Right lobe of liver (tissue), 6 donors: ENCODE measurements around the gene MYNN. TPM values are rescaled to one million over a fixed set of nuclear protein-coding genes. Genes with fewer than 3 reads are reported as not detected.
A peak's percentile ranks its signal among the peaks of the same experiment; 100 is the strongest.

Experiments
- ATAC-seq, 4 donors: fragments of 200-7000 bp; cut with Tn5 transposase; one replicate each; pipeline ENCODE4 v1.9.1; 2020; ENCODE audit warnings: mild to moderate bottlenecking in 4 of 4, moderate library complexity in 4 of 4
- DNase-seq, 3 donors: peaks; one replicate each; pipeline ENCODE4 v3.0.0-alpha.2; 2020
- H3K27ac ChIP-seq, 3 donors: fragments of 200-600 bp; one replicate each; pipeline ENCODE4 v1.8.0; 2022
- H3K27me3 ChIP-seq, 2 donors: fragments of 200-600 bp; one replicate each; pipeline ENCODE4 v1.8.0; 2022
- H3K36me3 ChIP-seq, 4 donors: fragments of 200-600 bp; sonication (generic) in 1 of 4; one replicate each; pipeline versions ENCODE4 v1.5.1 to v1.8.0; 2017 to 2022; ENCODE audit warnings: control low read depth in 1 of 4
- H3K4me1 ChIP-seq, 4 donors: fragments of 200-600 bp; sonication (generic) in 1 of 4; one replicate each; pipeline versions ENCODE4 v1.5.1 to v1.8.0; 2017 to 2022; ENCODE audit warnings: control low read depth in 1 of 4
- H3K4me3 ChIP-seq, 3 donors: fragments of 200-600 bp; one replicate each; pipeline ENCODE4 v1.8.0; 2022
- H3K9me3 ChIP-seq, 4 donors: fragments of 200-600 bp; sonication (generic) in 1 of 4; one replicate each; pipeline versions ENCODE4 v1.5.1 to v1.8.0; 2017 to 2022; ENCODE audit warnings: control low read depth in 1 of 4
- CTCF ChIP-seq, 4 donors: fragments of 200-600 bp in 3 of 4; fragments of 450-650 bp in 1 of 4; IDR thresholded peaks; one replicate each; pipeline versions ENCODE4 v1.5.1 to v1.8.0; 2016 to 2022; ENCODE audit warnings: antibody characterized with exemption in 4 of 4, mild to moderate bottlenecking in 2 of 4
- POLR2A ChIP-seq: fragments of 450-650 bp; IDR thresholded peaks from one replicate; pipeline ENCODE4 v1.6.1; 2017; ENCODE audit warnings: antibody characterized with exemption, mild to moderate bottlenecking
- WGBS: methylation state at CpG from one replicate; pipeline ENCODE4 v1.1.6; 2018; ENCODE audit warnings: low coverage, low lambda C conversion rate; ENCODE audit not compliant: insufficient coverage; ENCODE audit errors: missing lambda C conversion rate; 5-methylcytosine and 5-hydroxymethylcytosine counted together
- intact Hi-C, 2 donors: fragments of 100-400 bp; cut with DNase I; formaldehyde crosslinking; loops; one replicate each; pipeline versions ENCODE4 v1.11.2 to v1.14.1; 2022
- total RNA-seq, 6 experiments: library from RNA; depleted of rRNA in 2 of 6; stranded (reverse); fragments of >200 nt in 2 of 6; fragmentation: NEBNext Ultra II Directional in 3 of 6; extraction: Animal tissue kit (Norgen Biotek cat#: 25700) in 3 of 6; gene quantifications; one replicate each; pipeline versions ENCODE4 v1.1.0 to v1.2.4, GENCODE V29; 2016 to 2023
- donor health status: DM: no; HTN: yes; CAD: no.
- donor health status: DM: no; HTN: no; CAD: no.
- donor health status: DM: no; HTN: no; CAD: no.
- donor health status: DM: no; HTN: yes; CAD: no.
- donor health status: DM: no; HTN: yes; CAD: no.

Gene MYNN
- total RNA-seq, 6 experiments from 2014 or later: 5.6 to 6.7 (median 5.9) TPM

GRCh38 chr3:169758359-169758994 lies 14.7 kb upstream of the MYNN start:
- no peaks in the 10 kb centered on the region for H3K9me3 ChIP-seq
- TF ChIP-seq CTCF (IDR thresholded peaks at IDR 0.05) (no peak), POLR2A (no peak)
- intact Hi-C loops: no loop called here
- no peak overlapping the region for H3K27ac ChIP-seq
- 58% methylated on average over 5 of the region's 5 CpGs for WGBS
- no peaks in the 10 kb centered on the region for H3K4me1 ChIP-seq
- ATAC-seq (no peak), DNase-seq (no peak)
- H3K36me3 ChIP-seq: no peaks in the 10 kb centered on the region
- no peaks in the 10 kb centered on the region for H3K27me3 ChIP-seq
- no peak overlapping the region for H3K4me3 ChIP-seq

- ATAC-seq (no peak), DNase-seq (no peak)
- Histone ChIP-seq H3K27ac (no peak overlapping the region), H3K4me1 (no peaks in the 10 kb centered on the region), H3K27me3 (no peaks in the 10 kb centered on the region), H3K9me3 (no peaks in the 10 kb centered on the region), H3K36me3 (no peaks in the 10 kb centered on the region), H3K4me3 (no peak overlapping the region)
- TF ChIP-seq POLR2A (no peak), CTCF (IDR thresholded peaks at IDR 0.05) (no peak)
- intact Hi-C loops: no loop called here
- WGBS: 46% methylated on average over 2 of the region's 2 CpGs
These were observed 13.9 kb upstream of the MYNN start for GRCh38 chr3:169759256-169759655.

- DNase-seq: no peak
- 68% methylated on average over 3 of the region's 4 CpGs for WGBS
- Histone ChIP-seq H3K4me1 (no peaks in the 10 kb centered on the region), H3K27me3 (no peaks in the 10 kb centered on the region), H3K27ac (no peak overlapping the region), H3K9me3 (no peaks in the 10 kb centered on the region), H3K36me3 (no peaks in the 10 kb centered on the region), H3K4me3 (no peak overlapping the region)
- intact Hi-C loops: no loop called here
- ATAC-seq: no peak
- no peak for TF ChIP-seq POLR2A
- TF ChIP-seq CTCF (IDR thresholded peaks at IDR 0.05): no peak
These were observed 12.7 kb upstream of the MYNN start for GRCh38 chr3:169760479-169760878.

- ATAC-seq: peak; percentile 44 to 63 (median 55)
- peak overlapping the region; percentile 67 to 90 (median 69) for H3K4me3 ChIP-seq
- intact Hi-C loops: no loop called here
- H3K27me3 ChIP-seq: no peaks in the 10 kb centered on the region
- H3K27ac ChIP-seq: peak overlapping the region; percentile 93 to 94 (median 93)
- H3K9me3 ChIP-seq: no peaks in the 10 kb centered on the region
- WGBS: under 1% methylated on average over 22 of the region's 46 CpGs
- H3K4me1 ChIP-seq: no peaks in the 10 kb centered on the region
- TF ChIP-seq POLR2A (no peak), CTCF (IDR thresholded peaks at IDR 0.05) (no peak)
- peak; percentile 61 to 77 (median 72) for DNase-seq
- H3K36me3 ChIP-seq: no peaks in the 10 kb centered on the region
These were observed 8.8 kb upstream of the MYNN start for GRCh38 chr3:169764312-169764881.
